Stimulated activated CD8-positive, alpha-beta memory T cell treated with anti-CD3 and anti-CD28 coated beads, Interleukin-4, amount 100 ng/mL, for 4 hours (primary cell): ENCODE results near the gene ABL2.
A peak's percentile ranks its signal among the peaks of the same experiment; 100 is the strongest.

ENCODE experiments used
- DNase-seq, 2 donors: peaks; one replicate each; pipeline ENCODE4 v3.0.0-alpha.2; 2020; ENCODE audit warnings: low read depth in 2 of 2, low spot score in 1 of 2

Gene ABL2

DNA sequence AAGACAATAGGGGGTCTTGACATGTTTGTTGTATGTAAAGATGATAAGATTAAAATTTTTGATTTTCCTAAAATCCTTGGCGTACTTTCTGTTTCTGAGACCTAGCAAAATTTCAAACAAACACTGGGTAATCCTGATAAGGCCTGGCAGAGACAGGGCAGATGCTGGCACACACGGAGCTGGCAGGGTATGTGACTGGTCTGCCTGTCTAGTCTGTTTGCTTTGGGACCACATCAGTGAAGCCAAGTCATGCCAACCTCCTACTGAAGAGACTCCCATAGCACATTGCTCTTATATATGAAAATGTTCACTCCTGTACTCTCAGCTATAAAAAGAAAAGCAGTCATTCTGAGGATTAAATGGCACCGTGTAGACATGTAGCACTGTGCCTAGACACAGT is 133.6 kb downstream of the ABL2 start:
- no peak for DNase-seq

DNA sequence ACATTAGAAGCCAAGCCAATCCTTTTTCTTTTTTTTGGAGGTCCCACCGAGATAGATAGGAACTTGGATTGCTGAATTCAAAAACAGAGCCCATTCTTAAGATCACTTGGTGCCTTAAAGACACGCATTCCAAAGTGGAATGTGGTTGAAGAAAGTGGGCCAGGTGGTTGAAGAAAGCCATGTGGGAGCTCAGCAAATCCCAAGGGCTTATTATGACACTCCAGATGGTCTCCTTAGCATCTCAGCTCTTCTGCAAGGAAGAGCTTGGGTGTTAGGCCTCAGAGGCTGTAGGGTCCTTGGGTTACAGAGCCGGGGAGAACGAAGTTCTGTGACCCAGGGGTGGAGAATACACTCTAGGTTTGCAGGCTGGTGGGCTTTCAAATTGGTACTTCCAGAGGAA is 134.1 kb downstream of the ABL2 start:
- no peak for DNase-seq

DNA sequence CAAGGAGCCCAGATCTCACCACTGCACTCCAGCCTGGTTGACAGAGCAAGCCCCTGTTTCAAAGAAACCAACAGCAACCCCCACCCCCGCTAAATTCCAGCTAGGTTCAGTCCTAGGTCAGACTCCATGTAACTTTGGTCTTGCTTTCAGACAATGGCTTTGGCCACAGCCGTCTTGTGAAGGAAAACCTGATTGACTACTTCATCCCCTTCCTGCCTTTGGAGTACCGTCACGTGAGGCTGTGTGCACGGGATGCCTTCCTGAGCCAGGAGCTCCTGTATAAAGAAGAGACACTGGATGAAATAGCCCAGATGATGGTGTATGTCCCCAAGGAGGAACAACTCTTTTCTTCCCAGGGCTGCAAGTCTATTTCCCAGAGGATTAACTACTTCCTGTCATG is 134.7 kb downstream of the ABL2 start:
- no peak for DNase-seq

DNA sequence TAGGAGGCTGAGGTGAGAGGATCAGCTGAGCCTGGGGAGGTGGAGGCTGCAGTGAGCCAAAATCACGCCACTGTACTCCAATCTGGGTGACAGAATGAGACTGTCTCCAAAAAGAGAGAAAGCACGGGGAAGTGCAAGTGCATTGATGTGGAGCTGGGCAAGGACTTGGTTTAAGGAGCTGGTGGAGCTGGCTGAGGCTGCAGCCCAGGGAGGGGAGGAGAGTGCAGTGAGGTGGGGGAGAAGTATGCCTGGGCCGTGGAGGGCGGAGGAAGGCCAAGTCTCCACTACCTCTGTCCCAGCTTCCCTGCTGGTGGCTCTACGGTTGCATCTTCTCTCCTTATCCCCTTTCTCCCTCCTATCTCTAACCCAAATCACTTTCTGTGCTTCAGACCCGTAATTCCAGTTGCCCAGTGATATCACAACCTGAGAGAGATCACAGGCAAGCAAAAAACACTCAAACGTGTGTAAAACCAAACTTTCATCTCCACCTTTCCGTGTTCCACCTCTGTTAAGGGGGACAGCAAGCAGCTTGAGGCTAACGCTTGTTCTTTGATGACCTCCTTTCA is 136.5 kb downstream of the ABL2 start:
- DNase-seq: no peak

DNA sequence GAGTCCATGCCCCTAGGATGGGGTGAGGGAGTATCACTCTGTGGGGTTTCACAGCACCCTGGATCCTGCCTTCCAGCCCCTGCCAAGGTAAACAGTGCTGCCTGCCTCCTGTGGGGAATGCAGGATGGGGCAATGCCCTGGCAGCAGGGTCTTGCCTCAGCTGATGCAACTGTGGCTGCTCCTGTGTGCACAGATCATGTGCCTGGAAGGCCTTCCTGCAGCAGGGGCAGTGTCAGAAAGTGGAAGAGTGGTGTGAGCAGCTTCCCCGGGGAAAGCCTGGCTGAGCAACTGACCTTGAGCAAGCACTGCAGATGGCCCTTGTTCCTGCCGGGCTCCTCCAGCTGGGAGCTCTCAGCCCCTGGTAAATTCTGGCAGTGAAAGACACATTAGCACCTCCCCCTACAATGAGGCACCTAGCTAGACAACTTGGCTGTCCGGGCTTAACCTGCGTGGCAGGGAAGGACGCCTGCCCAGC is 137.7 kb downstream of the ABL2 start:
- DNase-seq: no peak

DNA sequence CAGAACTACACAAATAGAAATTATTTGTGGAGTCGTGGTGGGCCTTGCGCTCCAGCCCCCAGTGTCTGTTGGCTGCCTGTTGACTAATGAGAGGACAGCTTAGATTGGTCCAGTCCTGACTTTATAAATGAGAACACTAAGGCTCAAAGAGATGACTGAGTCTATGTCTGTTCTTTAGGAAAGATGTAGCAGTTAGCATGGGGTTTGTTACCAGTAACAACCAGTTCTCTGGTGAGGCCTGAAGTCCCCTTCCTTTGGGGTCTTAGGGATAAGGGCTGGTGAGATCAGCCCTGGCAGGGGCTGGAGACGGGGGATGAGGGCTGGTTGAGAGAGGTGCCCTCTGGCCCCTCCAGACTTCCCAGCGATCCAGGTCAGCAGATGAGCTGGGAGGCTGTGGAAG is 138.6 kb downstream of the ABL2 start:
- DNase-seq: no peak

DNA sequence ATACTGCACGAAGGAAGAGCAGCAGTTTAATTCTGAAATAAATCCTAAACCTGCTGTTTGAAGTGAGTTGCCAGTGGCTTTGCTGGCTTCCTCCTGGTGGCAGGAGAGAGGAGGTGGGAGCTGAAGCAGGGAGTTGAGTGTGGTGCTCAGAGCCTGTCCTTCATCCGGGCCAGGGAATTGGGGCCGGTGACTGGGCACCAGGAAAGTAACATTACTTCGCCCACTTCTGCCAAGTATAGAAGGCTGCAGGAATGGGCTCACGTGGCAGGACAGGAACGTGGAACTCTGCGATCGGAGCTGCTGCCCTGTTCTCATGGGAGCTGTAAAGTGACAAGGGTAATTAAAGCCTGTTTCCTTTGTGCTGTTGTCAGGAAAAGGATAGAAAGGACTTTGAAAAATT is 139.0 kb downstream of the ABL2 start:
- no peak for DNase-seq

DNA sequence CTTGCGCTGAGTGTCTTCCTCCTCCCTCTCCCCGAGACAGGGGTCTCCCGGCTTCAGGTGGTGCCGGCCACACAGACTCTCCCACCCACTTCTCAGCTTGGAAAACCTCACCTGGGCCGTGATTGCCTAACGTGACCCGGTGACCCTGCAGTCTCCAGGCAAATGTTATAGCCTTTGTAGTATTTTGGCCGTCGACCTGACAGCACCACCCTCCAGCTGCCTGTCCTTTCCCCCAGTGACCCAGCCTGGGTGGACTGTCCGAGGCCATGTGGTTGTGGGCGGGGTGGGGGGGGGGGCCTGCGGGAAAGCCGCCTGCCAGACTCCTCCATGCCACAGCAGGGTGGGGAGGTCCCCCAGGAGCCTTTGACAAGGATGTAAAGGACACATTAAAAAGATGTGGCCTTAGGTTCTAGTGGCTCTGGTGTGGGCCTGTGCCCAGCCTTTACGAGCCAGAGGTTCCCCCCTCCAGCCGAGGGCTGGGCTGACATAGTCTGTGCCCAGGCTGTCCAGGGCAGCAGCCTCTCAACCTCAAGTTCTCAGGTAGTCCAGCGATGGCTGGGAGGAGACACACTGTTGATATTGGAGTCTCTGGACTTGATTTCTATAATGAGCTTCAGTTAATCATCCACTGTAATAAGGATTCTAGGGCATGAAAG is 139.5 kb downstream of the ABL2 start:
- no peak for DNase-seq

DNA sequence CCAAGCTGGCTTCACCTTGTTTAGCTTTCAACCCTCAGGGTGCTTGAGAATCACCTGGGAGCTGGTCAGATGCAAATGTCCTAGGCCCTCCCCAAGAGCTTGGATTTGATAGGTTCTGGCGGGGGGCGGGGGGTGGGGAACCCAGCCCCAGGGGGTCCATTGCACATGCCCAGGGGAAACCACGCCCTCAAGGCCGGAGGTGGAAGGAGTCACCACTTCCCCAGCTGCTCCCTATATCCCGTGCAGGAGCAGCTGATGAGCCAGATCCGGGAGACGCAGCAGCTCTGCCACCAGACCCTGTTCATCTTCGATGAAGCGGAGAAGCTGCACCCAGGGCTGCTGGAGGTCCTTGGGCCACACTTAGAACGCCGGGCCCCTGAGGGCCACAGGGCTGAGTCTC is 141.8 kb downstream of the ABL2 start:
- DNase-seq: no peak

DNA sequence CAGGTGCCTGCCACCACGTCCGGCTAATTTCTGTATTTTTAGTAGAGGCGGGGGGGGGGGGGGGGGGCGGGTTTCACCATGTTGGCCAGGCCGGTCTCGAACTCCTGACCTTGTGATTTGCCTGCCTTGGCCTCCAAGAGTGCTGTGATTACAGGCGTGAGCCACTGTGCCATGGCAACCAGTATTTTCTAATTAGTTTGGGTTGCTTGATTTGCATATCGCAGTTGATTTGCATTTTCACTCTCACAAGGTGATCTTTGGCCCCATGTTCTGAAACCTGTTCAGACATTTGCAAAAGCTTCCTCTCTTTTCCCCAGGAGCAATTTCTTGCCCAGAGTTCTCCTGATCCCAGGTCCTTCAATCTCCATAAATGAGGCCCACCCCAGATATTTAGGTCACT is 145.9 kb downstream of the ABL2 start:
- DNase-seq: no peak

DNA sequence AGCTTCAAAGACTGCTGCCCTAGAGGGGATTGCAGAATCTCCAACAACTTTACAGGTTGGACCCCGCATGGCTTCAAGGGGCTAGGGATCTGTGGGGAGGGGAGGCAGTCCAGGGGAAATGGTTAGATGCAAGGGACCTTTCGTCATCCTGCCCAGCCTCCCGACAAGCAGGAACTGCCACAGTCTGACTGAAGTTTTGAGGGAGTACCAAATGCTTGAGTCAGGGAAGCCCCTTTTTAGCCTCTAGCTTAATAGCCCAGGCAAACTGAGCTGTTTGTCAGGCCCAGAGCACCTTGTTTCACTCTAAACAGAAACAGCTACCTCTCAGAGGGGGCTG is 146.5 kb downstream of the ABL2 start:
- no peak for DNase-seq

DNA sequence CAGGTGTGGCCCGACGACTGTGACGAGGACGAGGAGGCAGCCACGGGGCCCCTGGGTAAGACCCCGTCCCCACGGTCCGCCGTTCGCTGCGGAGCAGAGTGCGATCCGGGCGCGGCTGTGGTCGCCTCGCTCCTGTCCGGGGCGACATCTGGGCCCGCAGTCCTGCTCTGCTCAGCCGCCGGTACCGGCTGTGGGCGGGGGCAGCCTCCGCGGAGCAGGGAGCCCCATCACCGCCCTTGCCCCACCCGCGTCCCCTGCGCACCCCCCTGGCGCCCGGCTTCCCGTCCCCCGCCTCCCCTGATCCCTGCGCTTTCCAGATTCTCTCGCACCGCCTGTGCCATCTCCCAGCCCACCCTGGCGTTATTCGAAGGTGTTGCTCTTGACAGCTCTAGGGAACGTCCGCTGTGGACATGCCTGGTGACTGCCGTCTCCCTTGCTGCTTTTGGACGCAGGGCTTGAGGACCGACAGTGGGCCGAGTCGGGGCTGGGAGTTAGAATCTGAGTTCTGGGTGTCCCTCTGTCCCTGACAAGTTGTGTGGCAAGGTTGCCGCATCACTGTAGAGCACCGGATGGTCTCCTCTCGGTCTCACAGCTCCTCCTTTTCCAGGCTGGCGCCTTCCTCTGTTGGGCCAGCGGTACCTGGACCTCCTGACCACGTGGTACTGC is 147.0 kb downstream of the ABL2 start:
- no peak for DNase-seq

DNA sequence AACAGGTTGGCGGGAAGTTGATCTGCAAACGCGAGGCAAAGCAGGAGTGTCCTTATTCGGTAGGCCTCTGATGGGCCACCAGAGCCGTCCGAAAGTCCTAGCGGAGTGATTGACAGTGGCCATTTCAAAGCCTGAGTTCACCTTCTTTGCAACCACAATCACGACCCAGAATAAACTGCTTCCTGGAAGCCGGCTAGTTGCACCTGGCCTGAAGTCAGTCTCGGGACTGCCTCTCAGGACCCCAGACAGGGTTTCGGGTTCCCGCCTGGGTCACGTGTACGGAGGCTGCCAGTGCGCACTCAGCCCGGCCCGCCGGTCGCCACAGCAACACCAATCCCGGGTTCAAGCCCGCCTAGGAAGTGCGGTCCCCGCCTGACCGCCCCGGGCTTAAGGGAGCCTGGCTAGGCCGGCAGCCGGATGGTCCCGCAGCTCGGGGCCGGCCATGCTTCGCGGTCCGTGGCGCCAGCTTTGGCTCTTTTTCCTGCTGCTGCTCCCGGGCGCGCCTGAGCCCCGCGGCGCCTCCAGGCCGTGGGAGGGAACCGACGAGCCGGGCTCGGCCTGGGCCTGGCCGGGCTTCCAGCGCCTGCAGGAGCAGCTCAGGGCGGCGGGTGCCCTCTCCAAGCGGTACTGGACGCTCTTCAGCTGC is 147.7 kb downstream of the ABL2 start, which contains the start of gene TOR3A:
TOR3A (plus strand) TSS at position 384 of the 646 bp plus-strand sequence; CDS start at position 443, 59 bp downstream.
- peak in 1 of 2 donors; percentile 60 for DNase-seq

DNA sequence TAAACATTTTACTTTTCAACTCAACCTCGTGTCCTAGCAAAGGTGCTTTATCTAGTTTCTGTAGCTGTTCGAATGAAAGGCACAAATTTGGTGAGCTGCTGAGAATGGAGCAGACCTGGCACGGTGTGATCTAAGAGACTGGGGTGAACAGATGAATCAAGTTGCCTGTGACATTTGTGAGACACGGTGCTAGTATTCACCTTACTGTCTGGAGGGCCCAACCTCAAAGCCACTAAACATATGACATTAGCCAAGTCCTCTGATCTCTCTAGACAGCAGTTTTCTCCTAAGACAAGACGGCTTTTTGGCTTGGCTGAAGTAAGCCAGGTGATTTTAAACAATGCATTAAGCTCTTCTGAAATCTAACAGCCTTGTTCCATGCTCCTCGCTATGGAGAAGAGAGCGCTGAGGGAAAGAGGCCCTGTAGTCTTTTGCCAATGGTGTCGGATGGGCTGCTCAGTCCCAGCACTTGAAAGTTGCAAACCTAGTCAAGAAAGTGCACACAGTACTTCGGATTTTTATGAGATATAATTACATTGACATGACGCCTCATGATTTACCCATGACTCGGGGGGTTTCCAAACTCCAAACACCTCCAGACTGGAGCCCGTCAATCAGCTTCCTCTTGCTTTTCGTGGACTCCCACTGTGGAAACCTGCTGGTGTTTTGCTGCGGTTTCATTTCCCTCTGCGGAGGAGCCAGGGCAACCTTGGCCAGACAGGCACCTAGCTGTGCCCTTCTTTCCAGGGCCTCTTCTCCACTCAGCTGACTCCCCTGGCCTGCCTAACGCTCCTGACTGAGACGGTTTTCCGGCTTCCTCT is 148.4 kb downstream of the ABL2 start:
- no peak for DNase-seq

DNA sequence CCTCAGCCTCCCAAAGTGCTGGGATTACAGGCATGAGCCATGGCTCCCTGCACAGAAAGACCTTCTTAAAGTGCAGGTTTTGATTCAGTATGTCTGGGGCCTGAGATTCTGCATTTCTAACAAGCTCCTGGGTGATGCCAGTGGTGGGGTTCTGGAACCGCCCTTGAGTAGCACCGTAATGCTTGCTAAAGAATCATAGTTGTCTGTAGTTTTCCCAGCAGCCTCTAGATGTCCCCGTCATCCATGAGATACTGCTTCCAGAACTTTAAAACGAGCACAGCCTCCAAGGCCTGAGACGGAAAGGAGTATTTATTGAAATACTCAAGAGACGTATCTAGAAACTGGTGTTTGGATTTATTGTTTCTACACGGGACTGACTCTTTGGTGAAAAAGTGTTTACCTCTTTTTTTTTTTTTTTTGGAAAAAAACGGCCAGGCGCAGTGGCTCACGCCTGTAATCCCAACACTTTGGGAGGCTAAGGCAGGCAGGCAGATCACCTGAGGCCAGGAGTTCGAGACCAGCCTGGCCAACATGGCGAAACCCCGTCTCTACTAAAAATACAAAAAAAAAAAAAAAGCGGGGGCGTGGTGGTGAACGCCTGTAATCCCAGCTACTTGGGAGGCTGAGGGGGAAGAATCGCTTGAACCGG is 150.2 kb downstream of the ABL2 start:
- no peak for DNase-seq

DNA sequence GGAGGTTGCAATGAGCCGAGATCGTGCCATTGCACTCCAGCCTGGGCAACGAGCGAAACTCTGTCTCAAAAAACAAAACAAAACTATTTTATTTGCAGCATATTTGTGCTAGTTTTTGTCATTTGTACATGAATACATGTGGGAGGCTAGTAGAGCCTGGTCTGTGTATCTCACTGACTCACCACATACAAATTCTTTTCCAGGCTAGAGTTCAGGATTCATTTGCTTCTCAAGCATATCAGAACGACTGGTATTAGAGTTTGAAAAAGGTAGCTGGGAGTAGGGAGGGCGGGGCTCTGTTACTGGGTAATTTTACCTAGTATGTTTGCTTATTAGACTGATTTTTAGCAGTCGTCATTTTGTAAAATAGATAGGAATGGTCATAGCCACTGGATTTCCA is 152.1 kb downstream of the ABL2 start:
- no peak for DNase-seq

DNA sequence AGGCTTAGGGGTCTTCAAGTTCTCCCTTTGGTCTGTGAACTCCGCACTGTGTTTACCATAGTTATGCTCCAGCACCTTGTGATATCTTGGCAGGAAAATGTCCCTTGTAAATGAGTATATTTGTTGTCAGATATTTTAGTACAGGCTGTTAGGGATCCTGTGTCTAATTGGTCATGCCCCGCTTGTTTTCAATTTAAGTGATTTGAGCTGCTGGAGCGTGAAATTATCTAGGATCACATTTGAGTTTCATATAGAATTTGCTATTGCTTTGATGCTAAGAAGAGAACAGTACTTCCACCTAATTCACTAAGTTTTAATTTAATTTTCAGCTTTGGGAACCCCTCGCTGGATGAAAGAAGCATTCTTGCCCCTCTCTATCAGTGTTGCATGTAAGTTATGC is 163.0 kb downstream of the ABL2 start:
- no peak for DNase-seq

DNA sequence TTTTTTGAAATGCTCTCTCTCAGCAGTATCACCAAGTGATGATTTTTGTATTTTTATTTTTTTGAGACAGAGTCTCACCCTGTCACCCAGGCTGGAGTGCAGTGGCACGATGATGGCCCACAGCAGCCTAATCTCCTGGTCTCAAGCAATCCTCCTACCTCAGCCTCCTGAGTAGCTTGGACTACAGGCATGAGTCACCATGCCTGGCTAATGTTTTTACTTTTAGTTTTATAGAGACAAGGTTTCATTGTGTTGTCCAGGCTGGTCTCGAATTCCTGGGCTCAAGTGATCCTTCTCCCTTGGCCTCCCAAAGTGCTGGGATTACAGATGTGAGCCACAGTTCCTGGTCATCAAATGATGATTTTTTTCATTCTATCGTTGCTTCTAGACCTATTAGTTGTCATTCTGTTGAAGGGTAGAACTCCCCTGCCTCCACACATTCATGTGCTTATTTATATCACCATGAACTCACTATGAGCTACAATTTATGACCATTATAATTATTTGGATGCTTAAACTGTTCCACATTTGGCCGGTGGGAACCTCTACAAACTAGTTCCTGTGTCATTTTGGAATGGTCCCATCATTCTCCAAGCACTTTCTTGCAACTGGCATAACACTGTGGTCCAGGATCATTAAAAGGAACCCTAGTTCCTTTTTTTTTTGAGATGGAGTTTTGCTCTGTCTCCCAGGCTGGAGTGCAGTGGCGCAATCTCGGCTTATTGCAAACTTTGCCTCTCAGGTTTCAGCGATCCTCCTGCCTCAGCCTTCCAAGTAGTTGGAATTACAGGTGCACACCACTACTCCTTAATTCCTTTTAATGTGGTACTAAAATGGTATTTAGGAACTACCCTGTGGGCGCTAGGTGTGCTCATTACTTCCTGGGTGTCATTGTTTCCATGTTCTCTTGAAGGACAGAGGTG is 167.9 kb downstream of the ABL2 start:
- no peak for DNase-seq
